ENCODE measurements around the gene ILF3.

DNA sequence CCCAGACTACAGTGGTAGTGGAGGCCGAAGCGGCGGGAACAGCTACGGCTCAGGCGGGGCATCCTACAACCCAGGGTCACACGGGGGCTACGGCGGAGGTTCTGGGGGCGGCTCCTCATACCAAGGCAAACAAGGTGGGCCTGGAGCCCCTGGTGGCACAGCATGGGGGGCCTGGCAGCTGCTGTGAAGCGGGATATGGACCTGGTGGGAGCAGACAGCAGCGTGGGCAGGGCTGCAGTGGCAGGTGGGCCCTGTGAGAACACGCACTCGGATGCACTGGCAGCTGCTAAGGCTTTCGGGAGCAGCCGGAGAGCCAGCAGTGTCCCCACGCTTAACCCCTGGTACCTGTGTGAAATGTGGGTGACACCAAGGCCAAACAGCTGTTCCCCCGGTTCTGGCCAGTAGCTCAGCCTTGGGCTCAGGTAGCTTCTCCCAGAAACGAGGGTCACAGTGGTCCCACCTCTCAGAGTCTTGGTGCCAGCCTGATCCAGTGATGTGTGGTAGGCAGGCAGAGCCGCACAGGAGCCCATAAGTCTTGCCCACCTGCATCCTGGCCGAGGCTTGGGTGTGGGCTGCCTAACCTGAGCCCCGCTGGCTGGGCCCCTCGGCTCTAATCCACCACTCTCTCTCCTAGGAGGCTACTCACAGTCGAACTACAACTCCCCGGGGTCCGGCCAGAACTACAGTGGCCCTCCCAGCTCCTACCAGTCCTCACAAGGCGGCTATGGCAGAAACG lies 34.6 kb downstream of the ILF3 start:
- TF ChIP-seq POLR2AphosphoS5 (IDR thresholded peaks at IDR 0.05) = no peak
- TF ChIP-seq, protein P1, sequence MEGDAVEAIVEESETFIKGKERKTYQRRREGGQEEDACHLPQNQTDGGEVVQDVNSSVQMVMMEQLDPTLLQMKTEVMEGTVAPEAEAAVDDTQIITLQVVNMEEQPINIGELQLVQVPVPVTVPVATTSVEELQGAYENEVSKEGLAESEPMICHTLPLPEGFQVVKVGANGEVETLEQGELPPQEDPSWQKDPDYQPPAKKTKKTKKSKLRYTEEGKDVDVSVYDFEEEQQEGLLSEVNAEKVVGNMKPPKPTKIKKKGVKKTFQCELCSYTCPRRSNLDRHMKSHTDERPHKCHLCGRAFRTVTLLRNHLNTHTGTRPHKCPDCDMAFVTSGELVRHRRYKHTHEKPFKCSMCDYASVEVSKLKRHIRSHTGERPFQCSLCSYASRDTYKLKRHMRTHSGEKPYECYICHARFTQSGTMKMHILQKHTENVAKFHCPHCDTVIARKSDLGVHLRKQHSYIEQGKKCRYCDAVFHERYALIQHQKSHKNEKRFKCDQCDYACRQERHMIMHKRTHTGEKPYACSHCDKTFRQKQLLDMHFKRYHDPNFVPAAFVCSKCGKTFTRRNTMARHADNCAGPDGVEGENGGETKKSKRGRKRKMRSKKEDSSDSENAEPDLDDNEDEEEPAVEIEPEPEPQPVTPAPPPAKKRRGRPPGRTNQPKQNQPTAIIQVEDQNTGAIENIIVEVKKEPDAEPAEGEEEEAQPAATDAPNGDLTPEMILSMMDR (IDR thresholded peaks at IDR 0.05) = no peak
- no peak for TF ChIP-seq POLR2A (IDR thresholded peaks at IDR 0.05)

Data from suprapubic skin (tissue), 4 donors.